Mesodermal cell (in vitro differentiated cells): Measurements from ENCODE around the gene SH3BP1.
"Not testable (repeated sequence)": the region's sequence is repeated elsewhere in the genome, so short reads cannot be mapped to it uniquely, and the experiment has no call there.

Source experiments
- H3K27ac ChIP-seq: 2 replicates; pipeline ENCODE4 v1.7.0; 2013; ENCODE audit warnings: mild to moderate bottlenecking, low read depth, low read length, moderate library complexity; ENCODE audit not compliant: severe bottlenecking
- H3K36me3 ChIP-seq: 2 replicates; pipeline ENCODE4 v1.7.1; 2013; ENCODE audit warnings: mild to moderate bottlenecking, low read length, moderate library complexity; ENCODE audit not compliant: control insufficient read depth, insufficient read depth
- H3K4me1 ChIP-seq: one replicate; pipeline ENCODE4 v1.7.1; 2013; ENCODE audit warnings: mild to moderate bottlenecking, low read length; ENCODE audit not compliant: insufficient read depth, control insufficient read depth, poor library complexity, severe bottlenecking
- H3K4me3 ChIP-seq: 2 replicates; pipeline ENCODE4 v1.7.0; 2013; ENCODE audit warnings: low read length, control low read depth, mild to moderate bottlenecking; ENCODE audit not compliant: insufficient read depth, poor library complexity, severe bottlenecking; ENCODE audit errors: extremely low read depth
- H3K9me3 ChIP-seq: 2 replicates; pipeline ENCODE4 v1.7.1; 2013; ENCODE audit warnings: mild to moderate bottlenecking, low read length, moderate library complexity; ENCODE audit not compliant: control insufficient read depth
- WGBS, 2 experiments: methylation state at CpG; one replicate each; pipeline ENCODE4 v1.1.5; 2013; ENCODE audit warnings: missing lambda C conversion rate in 2 of 2; ENCODE audit not compliant: insufficient coverage in 2 of 2; 5-methylcytosine and 5-hydroxymethylcytosine counted together

SH3BP1 gene

DNA sequence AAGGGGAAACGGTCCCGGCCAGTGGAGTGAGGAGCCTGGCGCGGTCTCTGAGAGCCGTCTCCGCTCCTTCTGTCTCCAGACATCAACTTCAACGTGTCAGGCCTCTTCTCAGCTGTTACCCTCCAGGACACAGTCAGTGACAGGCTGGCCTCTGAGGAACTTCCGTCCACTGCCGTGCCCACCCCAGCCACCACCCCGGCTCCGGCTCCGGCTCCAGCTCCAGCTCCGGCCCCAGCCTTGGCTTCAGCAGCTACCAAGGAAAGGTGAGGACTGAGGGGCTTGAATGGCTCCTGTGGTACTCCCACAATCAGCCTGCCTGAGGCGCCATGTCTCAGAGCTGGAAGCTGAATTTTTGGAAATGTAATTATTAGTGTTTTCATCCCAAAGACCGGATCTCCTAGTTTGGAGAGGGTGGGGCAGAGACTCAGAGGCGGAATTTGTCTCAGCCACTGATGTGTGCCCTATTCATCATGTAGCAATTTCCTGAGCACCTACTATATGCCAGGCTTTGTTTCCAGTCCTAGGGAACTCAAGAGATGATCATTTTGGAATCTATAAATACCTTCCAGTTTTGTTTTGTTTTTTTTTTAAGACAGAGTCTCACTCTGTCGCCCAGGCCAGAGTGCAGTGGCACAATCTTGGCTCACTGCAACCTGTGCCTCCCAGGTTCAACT, 11.1 kb downstream of the SH3BP1 start:
- Histone ChIP-seq H3K4me3 (no peak overlapping the region), H3K27ac (no peak overlapping the region), H3K36me3 (peaks cover 80% of the 10 kb centered on the region), H3K9me3 (no peaks in the 10 kb centered on the region), H3K4me1 (no peaks in the 10 kb centered on the region)
- 95 to 96% methylated on average over 14 to 16 of the region's 17 CpGs for WGBS, 2 experiments

DNA sequence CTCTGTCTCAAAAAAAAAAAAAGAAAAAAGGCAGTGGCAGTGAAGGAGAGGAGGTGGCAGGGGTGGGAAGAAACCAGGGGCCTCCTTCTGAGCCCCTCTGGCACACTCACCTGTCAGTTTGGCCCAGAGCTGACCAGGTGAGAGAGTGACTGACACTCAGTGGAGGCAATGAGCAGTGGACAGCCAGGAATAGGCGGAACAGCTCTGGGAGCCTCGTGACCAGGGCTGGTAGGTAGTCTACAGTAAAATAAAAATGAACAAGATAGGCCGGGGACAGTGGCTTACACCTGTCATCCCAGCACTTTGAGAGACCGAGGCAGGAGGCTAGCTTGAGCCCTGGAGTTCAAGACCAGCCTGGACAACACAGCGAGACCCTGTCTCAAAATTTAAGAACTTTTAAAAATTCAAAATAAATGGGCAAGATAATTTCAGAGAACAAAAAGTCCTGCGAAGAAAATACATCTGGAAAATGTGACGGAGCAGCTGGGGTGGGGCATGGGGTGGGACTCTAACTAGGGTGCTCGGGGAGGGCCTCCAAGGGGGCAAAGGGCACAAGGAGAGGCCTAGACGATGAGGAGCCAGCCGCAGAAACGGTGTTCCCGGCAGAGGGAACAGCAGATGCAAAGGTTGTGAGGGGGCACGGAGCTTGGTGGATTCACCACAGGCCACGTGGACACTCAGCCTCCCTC, 15.2 kb downstream of the SH3BP1 start:
- WGBS, 2 experiments: 91 to 95% methylated on average over 8 to 13 of the region's 14 CpGs
- no peaks in the 10 kb centered on the region for H3K9me3 ChIP-seq
- no peaks in the 10 kb centered on the region for H3K4me1 ChIP-seq
- H3K4me3 ChIP-seq: no peak overlapping the region
- H3K27ac ChIP-seq: no peak overlapping the region
- H3K36me3 ChIP-seq: peaks cover 43% of the 10 kb centered on the region

DNA sequence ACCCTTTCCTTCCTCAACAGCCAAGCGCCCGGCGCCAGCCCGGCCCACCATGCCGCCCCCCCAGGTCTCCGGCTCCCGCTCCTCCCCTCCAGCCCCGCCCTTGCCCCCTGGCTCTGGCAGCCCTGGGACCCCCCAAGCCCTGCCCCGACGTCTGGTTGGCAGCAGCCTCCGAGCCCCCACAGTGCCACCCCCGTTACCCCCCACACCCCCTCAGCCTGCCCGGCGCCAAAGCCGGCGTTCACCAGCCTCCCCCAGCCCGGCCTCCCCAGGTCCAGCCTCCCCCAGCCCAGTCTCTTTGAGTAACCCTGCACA, 15.7 kb downstream of the SH3BP1 start:
- Histone ChIP-seq H3K4me3 (no peak overlapping the region), H3K36me3 (peaks cover 38% of the 10 kb centered on the region), H3K9me3 (no peaks in the 10 kb centered on the region), H3K4me1 (no peaks in the 10 kb centered on the region), H3K27ac (no peak overlapping the region)
- WGBS, 2 experiments: 100% methylated on average over 1 to 5 of the region's 17 CpGs

DNA sequence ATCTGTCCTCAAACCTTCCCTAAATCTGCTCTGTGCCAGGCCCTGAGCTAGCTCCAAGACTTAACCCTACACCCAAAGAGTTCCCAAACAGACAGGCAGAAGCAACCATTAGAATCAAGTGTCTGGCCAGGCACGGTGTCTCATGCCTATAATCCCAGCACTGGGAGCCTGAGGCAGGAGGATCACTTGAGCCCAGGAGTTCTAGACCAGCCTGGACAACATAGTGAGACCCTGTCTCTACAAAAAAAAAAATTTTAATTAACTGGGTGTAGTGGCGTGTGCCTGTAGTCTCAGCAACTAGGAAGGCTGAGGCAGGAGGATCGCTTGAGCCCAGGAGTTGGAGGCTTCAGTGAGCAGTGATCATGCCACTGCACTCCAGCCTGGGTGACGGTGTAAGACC, 17.1 kb downstream of the SH3BP1 start:
- H3K27ac ChIP-seq, H3K9me3 ChIP-seq, H3K4me3 ChIP-seq: not testable (repeated sequence)
- WGBS, 2 experiments: 95% methylated on average over 4 of the region's 4 CpGs
- H3K4me1 ChIP-seq: peaks cover 12% of the 10 kb centered on the region
- H3K36me3 ChIP-seq: peaks cover 24% of the 10 kb centered on the region

DNA sequence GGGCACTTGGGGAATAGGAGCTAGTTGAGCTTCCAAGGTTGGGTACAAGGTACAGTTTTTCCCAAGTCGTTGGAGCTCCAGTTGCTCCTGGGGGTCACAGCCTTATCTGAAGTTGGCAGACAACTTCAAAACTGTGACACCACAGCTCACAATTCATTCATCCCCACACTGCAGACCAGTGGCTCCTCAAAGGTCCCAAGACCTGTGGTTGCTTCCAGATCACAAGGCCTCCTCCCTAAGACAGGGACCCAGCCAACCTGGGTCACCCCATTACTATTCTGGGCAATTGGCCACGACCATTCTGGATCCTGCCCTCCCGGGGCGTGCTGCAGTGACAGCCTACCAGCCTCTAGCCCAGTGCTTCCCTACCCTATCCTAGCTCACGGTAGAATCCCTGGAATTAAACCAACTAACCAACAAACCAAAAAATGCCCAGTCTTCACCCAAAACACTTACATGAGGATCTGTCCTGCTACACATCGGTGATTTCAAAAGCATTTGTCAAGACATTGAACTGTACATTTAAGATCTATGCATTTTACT, 18.2 kb downstream of the SH3BP1 start:
- Histone ChIP-seq H3K4me1 (peaks cover 18% of the 10 kb centered on the region), H3K27ac (peak overlapping the region; percentile 60), H3K9me3 (no peaks in the 10 kb centered on the region), H3K4me3 (peak overlapping the region; percentile 50), H3K36me3 (peaks cover 21% of the 10 kb centered on the region)
- WGBS, 2 experiments: 18 to 20% methylated on average over 5 of the region's 6 CpGs

DNA sequence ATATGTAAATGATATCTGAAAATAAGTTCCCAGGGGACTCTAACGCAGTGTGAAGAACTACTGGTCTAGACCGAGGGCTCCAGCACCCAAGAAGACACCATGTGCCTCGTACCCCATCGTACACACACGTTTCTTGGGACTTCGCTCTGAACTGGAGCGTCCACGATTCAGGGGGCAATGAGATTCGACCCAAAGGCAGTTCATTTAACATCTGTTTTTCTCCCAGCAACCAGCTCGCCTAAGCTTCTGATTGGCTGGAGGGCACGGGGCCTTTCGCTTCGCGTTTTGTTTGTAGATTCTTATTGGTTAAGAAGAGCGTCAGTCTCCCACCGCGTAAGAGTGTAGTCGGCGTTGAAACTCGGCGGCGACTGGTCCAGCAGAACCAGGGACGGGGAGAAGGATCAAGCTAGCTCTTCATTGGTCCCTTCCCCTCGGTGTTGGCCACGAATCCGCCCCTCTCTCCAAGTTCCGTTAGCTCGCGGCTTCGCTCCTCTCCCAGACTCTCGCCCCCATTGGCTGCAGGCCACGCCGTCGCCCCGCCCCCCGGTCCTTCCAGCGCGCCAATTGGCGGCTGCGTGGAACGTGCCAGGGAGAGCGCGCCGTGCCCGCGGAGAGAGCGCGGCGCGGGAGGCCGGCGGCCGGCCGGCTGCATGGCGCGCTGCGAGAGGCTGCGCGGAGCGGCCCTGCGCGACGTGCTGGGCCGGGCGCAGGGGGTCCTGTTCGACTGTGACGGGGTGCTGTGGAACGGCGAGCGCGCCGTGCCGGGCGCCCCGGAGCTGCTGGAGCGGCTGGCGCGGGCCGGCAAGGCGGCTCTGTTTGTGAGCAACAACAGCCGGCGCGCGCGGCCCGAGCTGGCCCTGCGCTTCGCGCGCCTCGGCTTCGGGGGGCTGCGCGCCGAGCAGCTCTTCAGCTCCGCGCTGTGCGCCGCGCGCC, 18.9 kb downstream of the SH3BP1 start, which contains the start of gene PDXP:
PDXP (plus strand) TSS at position 591 of the 933 bp plus-strand sequence; CDS start at position 651, 60 bp downstream.
- 1 to 2% methylated on average over 53 to 85 of the region's 101 CpGs for WGBS, 2 experiments
- Histone ChIP-seq H3K4me3 (peak within 1 kb of the TSS; percentile 61), H3K4me1 (peaks cover 18% of the 10 kb centered on the region), H3K36me3 (peaks cover 13% of the 10 kb centered on the region), H3K9me3 (no peaks in the 10 kb centered on the region), H3K27ac (peak within 1 kb of the TSS; percentile 60)

DNA sequence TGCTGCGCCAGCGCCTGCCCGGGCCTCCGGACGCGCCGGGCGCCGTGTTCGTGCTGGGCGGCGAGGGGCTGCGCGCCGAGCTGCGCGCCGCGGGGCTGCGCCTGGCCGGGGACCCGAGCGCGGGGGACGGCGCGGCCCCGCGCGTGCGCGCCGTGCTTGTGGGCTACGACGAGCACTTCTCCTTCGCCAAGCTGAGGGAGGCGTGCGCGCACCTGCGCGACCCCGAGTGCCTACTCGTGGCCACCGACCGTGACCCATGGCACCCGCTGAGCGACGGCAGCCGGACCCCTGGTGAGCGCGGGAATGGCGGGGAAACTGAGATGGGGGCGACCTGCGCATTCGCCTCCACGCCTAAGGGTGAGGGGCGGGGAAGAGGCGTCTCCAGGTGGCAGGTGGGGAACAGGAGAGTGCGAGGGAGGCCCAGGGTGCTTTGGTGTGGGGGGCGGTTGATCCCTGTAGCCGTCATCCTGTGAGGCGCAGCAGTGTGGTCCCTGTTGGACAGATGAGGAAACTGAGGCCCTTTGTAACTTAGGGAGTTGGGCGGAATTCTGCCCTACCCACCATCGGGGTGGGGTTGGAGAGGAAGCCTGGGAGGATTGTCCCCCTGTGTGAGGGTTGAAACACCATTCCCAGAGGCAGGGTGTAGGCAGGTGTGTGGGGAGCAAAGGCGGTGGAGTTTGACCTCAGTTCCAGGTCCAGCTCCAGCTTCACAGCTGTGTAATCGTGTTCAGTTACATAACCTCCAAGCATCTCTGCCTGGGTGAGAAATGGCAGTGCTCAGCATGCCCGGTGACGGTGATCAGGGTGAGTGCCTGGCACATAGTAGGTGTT, 19.8 kb downstream of the SH3BP1 start:
- H3K27ac ChIP-seq: no peak overlapping the region
- peak overlapping the region; percentile 61 for H3K4me3 ChIP-seq
- 5 to 6% methylated on average over 46 to 57 of the region's 68 CpGs for WGBS, 2 experiments
- no peaks in the 10 kb centered on the region for H3K9me3 ChIP-seq
- peaks cover 18% of the 10 kb centered on the region for H3K4me1 ChIP-seq
- peaks cover 6% of the 10 kb centered on the region for H3K36me3 ChIP-seq

DNA sequence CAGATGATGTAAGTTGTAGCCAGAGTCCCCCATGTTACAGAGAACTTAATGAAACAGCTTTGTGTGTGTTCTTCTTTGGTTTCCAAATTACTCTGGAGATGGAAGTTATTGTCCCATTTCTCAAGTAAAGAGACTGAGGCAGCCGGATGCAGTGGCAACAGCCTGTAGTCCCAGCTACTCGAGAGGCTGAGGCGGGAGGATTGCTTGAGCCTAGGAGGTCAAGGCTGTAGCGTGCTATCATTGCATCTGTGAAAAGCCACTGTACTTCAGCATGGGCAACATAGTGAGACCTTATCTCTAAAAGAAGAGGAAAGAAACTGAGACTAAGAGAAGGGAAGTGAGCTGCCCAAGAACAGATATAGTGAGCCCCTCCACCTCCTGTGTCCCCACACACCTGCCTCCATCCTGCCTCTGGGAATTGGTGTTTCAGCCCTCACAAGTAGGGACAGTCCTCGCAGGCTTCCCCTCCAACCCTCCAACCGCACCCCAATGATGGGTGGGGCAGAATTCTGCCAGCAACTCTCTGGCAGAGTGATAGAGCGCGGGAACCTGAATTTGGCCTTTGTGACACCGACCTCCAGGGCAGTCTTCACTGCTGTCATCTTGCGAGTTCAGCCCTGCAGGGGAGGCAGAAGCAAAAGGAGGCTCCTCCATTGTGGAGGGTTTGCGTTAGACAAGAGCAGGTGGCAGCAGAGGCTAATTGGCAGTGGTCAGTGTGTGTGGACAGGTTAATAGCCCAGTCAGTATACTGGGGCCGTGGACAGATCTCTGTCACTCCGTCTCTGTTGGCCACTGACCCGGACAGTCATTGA, 20.6 kb downstream of the SH3BP1 start:
- Histone ChIP-seq H3K9me3 (no peaks in the 10 kb centered on the region), H3K4me1 (peaks cover 18% of the 10 kb centered on the region), H3K36me3 (peaks cover 8% of the 10 kb centered on the region), H3K27ac (no peak overlapping the region), H3K4me3 (peak overlapping the region; percentile 61)
- 92 to 93% methylated on average over 12 to 14 of the region's 14 CpGs for WGBS, 2 experiments

DNA sequence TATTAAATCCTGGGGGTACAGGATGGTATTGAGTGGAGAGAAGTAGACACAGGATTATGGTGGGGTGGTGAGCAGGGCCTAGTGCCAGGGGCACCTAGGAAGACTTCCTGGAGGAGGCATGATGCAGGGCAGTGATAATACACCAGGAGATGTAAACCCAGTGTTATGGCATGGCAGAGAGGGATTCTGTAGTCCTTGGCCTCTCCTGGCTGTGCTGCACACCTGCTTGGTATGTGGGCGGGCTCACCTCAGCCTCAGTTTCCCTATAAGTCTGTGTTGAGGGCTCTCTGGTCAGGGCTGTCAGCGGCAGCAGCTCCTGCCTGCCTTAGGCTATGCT, 21.2 kb downstream of the SH3BP1 start:
- 63 to 94% methylated on average over 1 to 2 of the region's 2 CpGs for WGBS, 2 experiments

More for the DNA sequence above, 21.2 kb downstream of the SH3BP1 start:
- Histone ChIP-seq H3K36me3 (peaks cover 14% of the 10 kb centered on the region), H3K27ac (peak overlapping the region; percentile 59), H3K9me3 (no peaks in the 10 kb centered on the region), H3K4me1 (peaks cover 18% of the 10 kb centered on the region), H3K4me3 (no peak overlapping the region)
